Measurements from ENCODE around the gene RPN1. TPM values are rescaled to one million over a fixed set of nuclear protein-coding genes. Genes with fewer than 3 reads are reported as not detected.

RPN1 gene
- total and polyA plus RNA-seq, 2 experiments from 2014 or later: 419 to 422 TPM

DNA sequence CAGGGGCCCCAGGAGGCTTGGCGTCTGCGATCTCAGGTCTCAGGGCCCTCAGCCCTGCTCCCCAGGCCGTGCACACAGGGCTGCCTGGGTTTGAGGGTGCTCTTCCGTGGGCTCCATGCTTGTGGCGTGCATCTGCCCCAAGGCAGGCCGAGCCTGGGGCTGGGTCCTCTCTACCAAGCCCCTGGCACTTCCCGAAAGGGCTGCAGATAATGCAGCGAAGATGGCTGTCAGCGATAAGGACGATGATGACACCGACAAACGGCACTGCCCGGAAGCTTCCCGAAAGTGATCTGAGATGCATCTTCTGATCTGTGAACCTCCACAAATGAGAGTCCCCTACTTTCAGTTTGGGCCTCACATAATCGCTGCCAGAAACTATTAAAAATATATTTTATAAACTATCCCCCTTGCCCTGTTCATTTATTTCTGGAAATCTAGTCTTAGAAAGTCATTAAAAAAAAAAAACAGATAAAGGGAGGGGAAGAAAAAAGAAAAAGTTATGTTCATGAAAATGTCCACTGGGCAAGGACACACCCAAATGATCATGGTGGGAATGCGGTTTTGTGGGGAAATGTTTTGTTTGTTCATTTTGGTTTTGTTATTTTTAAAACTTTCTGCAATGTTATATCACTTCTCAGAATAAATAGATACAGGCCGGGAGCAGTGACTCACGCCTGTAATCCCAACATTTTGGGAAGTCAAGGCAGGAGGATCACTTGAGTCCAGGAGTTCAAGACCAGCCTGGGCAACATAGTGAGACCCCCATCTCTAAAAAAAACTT is 51.5 kb downstream of the RPN1 start:
- H4K20me1 ChIP-seq (ENCODE audit: insufficient read depth, poor library complexity, severe bottlenecking): no peaks in the 10 kb centered on the region
- H3K27ac ChIP-seq: no peak overlapping the region
- no peaks in the 10 kb centered on the region for H3K36me3 ChIP-seq (replicated peaks; ENCODE audit: insufficient read depth, low read depth)
- no peaks in the 10 kb centered on the region for H3K79me2 ChIP-seq
- no peaks in the 10 kb centered on the region for H3K9me3 ChIP-seq (ENCODE audit: low read depth)
- WGBS (ENCODE audit: low lambda C conversion rate, missing lambda C conversion rate): 85% methylated on average over 18 of the region's 18 CpGs
- no peak overlapping the region for H2AFZ ChIP-seq
- H3K9me2 ChIP-seq (replicated peaks; ENCODE audit: insufficient read depth): no peaks in the 10 kb centered on the region
- no peaks in the 10 kb centered on the region for H3K4me1 ChIP-seq (ENCODE audit: insufficient read depth)
- no peaks in the 10 kb centered on the region for H3K27me3 ChIP-seq
- no peak overlapping the region for H3K4me3 ChIP-seq
- no peak overlapping the region for H3K4me2 ChIP-seq
- TF ChIP-seq EZH2 (IDR thresholded peaks at IDR 0.05; ENCODE audit: borderline replicate concordance) (no peak), EZH2phosphoT487 (IDR thresholded peaks at IDR 0.05; ENCODE audit: low read depth, severe bottlenecking, unreplicated experiment) (no peak)
- TF ChIP-seq, protein P1, sequence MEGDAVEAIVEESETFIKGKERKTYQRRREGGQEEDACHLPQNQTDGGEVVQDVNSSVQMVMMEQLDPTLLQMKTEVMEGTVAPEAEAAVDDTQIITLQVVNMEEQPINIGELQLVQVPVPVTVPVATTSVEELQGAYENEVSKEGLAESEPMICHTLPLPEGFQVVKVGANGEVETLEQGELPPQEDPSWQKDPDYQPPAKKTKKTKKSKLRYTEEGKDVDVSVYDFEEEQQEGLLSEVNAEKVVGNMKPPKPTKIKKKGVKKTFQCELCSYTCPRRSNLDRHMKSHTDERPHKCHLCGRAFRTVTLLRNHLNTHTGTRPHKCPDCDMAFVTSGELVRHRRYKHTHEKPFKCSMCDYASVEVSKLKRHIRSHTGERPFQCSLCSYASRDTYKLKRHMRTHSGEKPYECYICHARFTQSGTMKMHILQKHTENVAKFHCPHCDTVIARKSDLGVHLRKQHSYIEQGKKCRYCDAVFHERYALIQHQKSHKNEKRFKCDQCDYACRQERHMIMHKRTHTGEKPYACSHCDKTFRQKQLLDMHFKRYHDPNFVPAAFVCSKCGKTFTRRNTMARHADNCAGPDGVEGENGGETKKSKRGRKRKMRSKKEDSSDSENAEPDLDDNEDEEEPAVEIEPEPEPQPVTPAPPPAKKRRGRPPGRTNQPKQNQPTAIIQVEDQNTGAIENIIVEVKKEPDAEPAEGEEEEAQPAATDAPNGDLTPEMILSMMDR (IDR thresholded peaks at IDR 0.05; ENCODE audit: poor library complexity): no peak
- no peak for DNase-seq (ENCODE audit: low spot score)

DNA sequence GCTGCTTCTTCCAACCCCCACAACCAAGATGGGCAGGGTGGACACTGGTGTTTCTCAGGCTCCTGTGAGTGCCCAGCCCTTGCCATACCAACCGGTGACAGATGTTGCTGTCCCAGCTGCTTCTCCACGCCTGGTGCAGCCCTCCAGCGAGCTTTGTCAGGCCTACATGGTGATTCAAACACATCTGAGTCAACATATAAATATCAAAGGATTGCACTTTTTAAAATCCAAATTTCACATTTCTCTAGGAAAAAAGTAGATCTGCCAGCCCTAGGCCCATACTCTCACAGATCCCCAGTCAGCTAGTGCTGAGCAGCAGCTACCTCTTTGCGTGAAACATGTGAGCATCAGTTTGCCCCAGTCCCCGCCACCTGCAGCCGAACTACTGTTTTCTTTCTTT is 52.7 kb downstream of the RPN1 start:
- WGBS (ENCODE audit: low lambda C conversion rate, missing lambda C conversion rate): 76% methylated on average over 6 of the region's 6 CpGs
- no peak overlapping the region for H3K4me2 ChIP-seq
- H4K20me1 ChIP-seq (ENCODE audit: insufficient read depth, poor library complexity, severe bottlenecking): no peaks in the 10 kb centered on the region
- no peaks in the 10 kb centered on the region for H3K79me2 ChIP-seq
- no peak for TF ChIP-seq EZH2 (IDR thresholded peaks at IDR 0.05; ENCODE audit: borderline replicate concordance)
- TF ChIP-seq, protein P1 (IDR thresholded peaks at IDR 0.05; ENCODE audit: poor library complexity): no peak
- no peak for DNase-seq (ENCODE audit: low spot score)
- no peaks in the 10 kb centered on the region for H3K36me3 ChIP-seq (replicated peaks; ENCODE audit: insufficient read depth, low read depth)
- no peaks in the 10 kb centered on the region for H3K9me3 ChIP-seq (ENCODE audit: low read depth)
- no peak overlapping the region for H2AFZ ChIP-seq
- no peak overlapping the region for H3K27ac ChIP-seq
- no peaks in the 10 kb centered on the region for H3K9me2 ChIP-seq (replicated peaks; ENCODE audit: insufficient read depth)
- no peaks in the 10 kb centered on the region for H3K4me1 ChIP-seq (ENCODE audit: insufficient read depth)
- no peaks in the 10 kb centered on the region for H3K27me3 ChIP-seq
- H3K4me3 ChIP-seq: no peak overlapping the region

DNA sequence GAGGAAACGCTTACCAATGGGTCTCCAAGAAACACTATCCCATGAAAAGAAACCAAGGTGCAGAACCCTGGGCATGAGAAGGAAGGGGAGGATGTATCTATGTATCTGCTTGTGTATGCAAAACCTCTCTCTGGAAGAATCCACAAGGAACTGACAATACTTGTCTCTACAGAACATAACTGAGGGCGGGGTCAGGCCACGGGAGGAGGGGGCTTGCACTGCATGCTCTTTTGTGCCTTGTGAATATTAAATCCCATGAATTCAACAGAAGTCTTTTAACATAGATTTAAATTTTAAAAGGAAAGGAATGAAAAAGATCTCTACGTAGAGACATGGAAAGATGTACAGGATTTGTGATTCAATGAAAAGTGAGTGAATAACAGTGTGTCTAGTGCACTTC is 57.8 kb downstream of the RPN1 start:
- 89% methylated on average over 4 of the region's 4 CpGs for WGBS (ENCODE audit: low lambda C conversion rate, missing lambda C conversion rate)
- TF ChIP-seq EZH2 (IDR thresholded peaks at IDR 0.05; ENCODE audit: borderline replicate concordance) (no peak), EZH2phosphoT487 (IDR thresholded peaks at IDR 0.05; ENCODE audit: low read depth, severe bottlenecking, unreplicated experiment) (no peak)
- TF ChIP-seq, protein P1 (IDR thresholded peaks at IDR 0.05; ENCODE audit: poor library complexity): no peak
- no peak overlapping the region for H3K4me2 ChIP-seq
- no peaks in the 10 kb centered on the region for H4K20me1 ChIP-seq (ENCODE audit: insufficient read depth, poor library complexity, severe bottlenecking)
- H3K79me2 ChIP-seq: no peaks in the 10 kb centered on the region
- no peaks in the 10 kb centered on the region for H3K27me3 ChIP-seq
- DNase-seq (ENCODE audit: low spot score): no peak
- no peaks in the 10 kb centered on the region for H3K9me2 ChIP-seq (replicated peaks; ENCODE audit: insufficient read depth)
- H2AFZ ChIP-seq: no peak overlapping the region
- no peaks in the 10 kb centered on the region for H3K4me1 ChIP-seq (ENCODE audit: insufficient read depth)
- no peaks in the 10 kb centered on the region for H3K36me3 ChIP-seq (replicated peaks; ENCODE audit: insufficient read depth, low read depth)
- no peak overlapping the region for H3K27ac ChIP-seq
- no peaks in the 10 kb centered on the region for H3K9me3 ChIP-seq (ENCODE audit: low read depth)
- H3K4me3 ChIP-seq: no peak overlapping the region
